Keratinocyte (primary cell): ENCODE results near the gene KCNJ8. TPM values are rescaled to one million over a fixed set of nuclear protein-coding genes. Genes with fewer than 3 reads are reported as not detected.
"Not testable (repeated sequence)": the region's sequence is repeated elsewhere in the genome, so short reads cannot be mapped to it uniquely, and the experiment has no call there.

Experiments used
- DNase-seq: peaks from one replicate; pipeline ENCODE4 v3.0.0-alpha.2; 2011; ENCODE audit warnings: low read depth, missing footprints, low spot score
- FAIRE-seq: peaks from 2 replicates; lab custom pipeline; 2011; peaks lifted over from hg19 to GRCh38; lab: Jason Lieb, UNC
- H2AFZ ChIP-seq: 2 replicates; pipeline ENCODE4 v1.6.0; 2012; ENCODE audit warnings: low read length, control low read depth, inconsistent platforms; ENCODE audit not compliant: control insufficient read depth
- H3K27ac ChIP-seq: 2 replicates; pipeline ENCODE4 v1.5.1; 2011; ENCODE audit warnings: low read length; ENCODE audit not compliant: control insufficient read depth, insufficient read depth
- H3K27me3 ChIP-seq: 3 replicates; pipeline ENCODE4 v1.6.0; 2011; ENCODE audit warnings: low read length; ENCODE audit not compliant: control insufficient read depth, insufficient read depth; ENCODE audit errors: extremely low read depth
- H3K36me3 ChIP-seq, 2 experiments: 2 replicates in 1 of 2; 3 replicates in 1 of 2; pipeline ENCODE4 v1.5.1; 2011; ENCODE audit warnings: low read length in 2 of 2, mild to moderate bottlenecking in 1 of 2; ENCODE audit not compliant: control insufficient read depth in 2 of 2, insufficient read depth in 2 of 2; ENCODE audit errors: extremely low read depth in 1 of 2
- H3K4me1 ChIP-seq: 3 replicates; pipeline ENCODE4 v1.5.1; 2011; ENCODE audit warnings: low read length; ENCODE audit not compliant: control insufficient read depth, insufficient read depth; ENCODE audit errors: extremely low read depth
- H3K4me2 ChIP-seq: 3 replicates; pipeline ENCODE4 v1.6.0; 2011; ENCODE audit warnings: low read depth, low read length; ENCODE audit not compliant: control insufficient read depth, insufficient read depth; ENCODE audit errors: extremely low read depth
- H3K4me3 ChIP-seq, 3 experiments: fragments of 200-600 bp in 1 of 3; sonication (generic) in 1 of 3; 2 replicates in 2 of 3; 3 replicates in 1 of 3; pipeline ENCODE4 v1.5.1; 2011 to 2016; ENCODE audit warnings: low read length in 3 of 3, mild to moderate bottlenecking in 3 of 3, control low read depth in 2 of 3, inconsistent platforms in 1 of 3, low read depth in 1 of 3, mixed read lengths in 1 of 3, mixed run types in 1 of 3, moderate library complexity in 1 of 3; ENCODE audit not compliant: control insufficient read depth in 2 of 3, insufficient read depth in 2 of 3; ENCODE audit errors: extremely low read depth in 1 of 3
- H3K79me2 ChIP-seq: 2 replicates; pipeline ENCODE4 v1.6.0; 2012; ENCODE audit warnings: low read length; ENCODE audit not compliant: control insufficient read depth, insufficient read depth
- H3K9ac ChIP-seq: 3 replicates; pipeline ENCODE4 v1.6.0; 2011; ENCODE audit warnings: low read length; ENCODE audit not compliant: control insufficient read depth, insufficient read depth; ENCODE audit errors: extremely low read depth
- H3K9me1 ChIP-seq: 3 replicates; pipeline ENCODE4 v1.6.0; 2011; ENCODE audit warnings: low read length; ENCODE audit not compliant: control insufficient read depth, insufficient read depth; ENCODE audit errors: extremely low read depth
- H3K9me3 ChIP-seq: 2 replicates; pipeline ENCODE4 v1.5.1; 2012; ENCODE audit warnings: low read depth, low read length; ENCODE audit not compliant: control insufficient read depth
- H4K20me1 ChIP-seq: 3 replicates; pipeline ENCODE4 v1.6.0; 2011; ENCODE audit warnings: low read length; ENCODE audit not compliant: control insufficient read depth, insufficient read depth; ENCODE audit errors: extremely low read depth
- EZH2 ChIP-seq: IDR thresholded peaks from one replicate; pipeline ENCODE4 v1.6.1; 2012; ENCODE audit warnings: inconsistent platforms, mild to moderate bottlenecking, low read length, moderate library complexity
- dilution Hi-C: fragments of 300-500 bp; cut with MboI; formaldehyde crosslinking; loops from one replicate; pipeline ENCODE4 v1.7.0; 2020; ENCODE audit warnings: low sequenced_read_pairs; ENCODE audit not compliant: extremely low pct_ligation_motif_present
- polyA plus RNA-seq, 5 experiments: library from polyadenylated mRNA; depleted of rRNA in 3 of 5; stranded (reverse) in 3 of 5; stranded (forward) in 1 of 5; unstranded in 1 of 5; fragments of >200 nt; gene quantifications; 1 replicate in 1 of 5; 2 replicates in 3 of 5; 3 replicates in 1 of 5; pipeline versions ENCODE4 v1.2.1 to v1.2.3, GENCODE V29; 2011 to 2012; ENCODE audit warnings: missing spikeins in 2 of 5, low read depth in 1 of 5, low replicate concordance in 1 of 5
- TF ChIP-seq, protein P1 (sequence below), 3 experiments: IDR thresholded peaks in 1 of 3; conservative IDR thresholded peaks in 1 of 3; optimal IDR thresholded peaks in 1 of 3; 2 replicates in 2 of 3; 3 replicates in 1 of 3; pipeline versions ENCODE3 to v1.5.1; 2011; ENCODE audit warnings: low read length in 3 of 3, mild to moderate bottlenecking in 3 of 3, moderate library complexity in 2 of 3, control low read depth in 1 of 3, inconsistent platforms in 1 of 3; ENCODE audit not compliant: insufficient read depth in 2 of 3; ENCODE audit errors: extremely low read depth in 1 of 3

Gene KCNJ8
- polyA plus RNA-seq, 1 donor (not counting 4 experiments of a cell fraction or from before 2014, with no cell fraction given): not detected

DNA sequence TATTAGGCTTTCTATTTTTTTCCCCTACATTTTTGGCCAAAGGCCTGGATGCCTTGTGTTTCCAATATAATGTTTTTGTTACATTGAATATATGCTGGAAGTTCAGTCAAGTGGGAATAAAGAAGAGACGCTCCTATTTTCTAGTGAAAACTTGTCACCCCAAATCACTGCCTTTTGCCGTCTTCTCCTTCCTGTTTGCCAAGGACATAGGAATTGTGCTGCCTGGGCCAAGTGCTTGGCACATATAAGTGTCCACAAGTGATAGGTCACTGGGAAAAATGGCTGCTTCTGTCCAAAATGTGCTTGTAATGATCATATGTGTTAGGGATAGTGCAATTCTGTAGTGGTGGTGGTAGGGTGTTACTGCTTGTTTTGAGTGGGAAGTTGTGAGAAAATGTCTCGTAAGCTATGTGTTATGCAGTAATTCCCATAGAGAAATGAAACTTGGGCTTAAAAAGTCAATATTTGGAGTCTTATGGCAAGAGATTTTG is 11.6 kb upstream of the KCNJ8 start:
- Histone ChIP-seq H2AFZ (no peak overlapping the region), H3K4me1 (no peaks in the 10 kb centered on the region), H3K27ac (no peak overlapping the region), H3K36me3 (no peaks in the 10 kb centered on the region), H3K79me2 (no peaks in the 10 kb centered on the region), H3K27me3 (no peaks in the 10 kb centered on the region), H3K4me3 (no peak overlapping the region), H3K9me1 (no peaks in the 10 kb centered on the region), H4K20me1 (no peaks in the 10 kb centered on the region), H3K4me2 (no peak overlapping the region), H3K9me3 (no peaks in the 10 kb centered on the region), H3K9ac (no peak overlapping the region)
- DNase-seq (no peak), FAIRE-seq (no peak)
- TF ChIP-seq EZH2: no peak
- TF ChIP-seq, protein P1, sequence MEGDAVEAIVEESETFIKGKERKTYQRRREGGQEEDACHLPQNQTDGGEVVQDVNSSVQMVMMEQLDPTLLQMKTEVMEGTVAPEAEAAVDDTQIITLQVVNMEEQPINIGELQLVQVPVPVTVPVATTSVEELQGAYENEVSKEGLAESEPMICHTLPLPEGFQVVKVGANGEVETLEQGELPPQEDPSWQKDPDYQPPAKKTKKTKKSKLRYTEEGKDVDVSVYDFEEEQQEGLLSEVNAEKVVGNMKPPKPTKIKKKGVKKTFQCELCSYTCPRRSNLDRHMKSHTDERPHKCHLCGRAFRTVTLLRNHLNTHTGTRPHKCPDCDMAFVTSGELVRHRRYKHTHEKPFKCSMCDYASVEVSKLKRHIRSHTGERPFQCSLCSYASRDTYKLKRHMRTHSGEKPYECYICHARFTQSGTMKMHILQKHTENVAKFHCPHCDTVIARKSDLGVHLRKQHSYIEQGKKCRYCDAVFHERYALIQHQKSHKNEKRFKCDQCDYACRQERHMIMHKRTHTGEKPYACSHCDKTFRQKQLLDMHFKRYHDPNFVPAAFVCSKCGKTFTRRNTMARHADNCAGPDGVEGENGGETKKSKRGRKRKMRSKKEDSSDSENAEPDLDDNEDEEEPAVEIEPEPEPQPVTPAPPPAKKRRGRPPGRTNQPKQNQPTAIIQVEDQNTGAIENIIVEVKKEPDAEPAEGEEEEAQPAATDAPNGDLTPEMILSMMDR (optimal IDR thresholded peaks at IDR 0.05 in 1 of 3, IDR thresholded peaks at IDR 0.05 in 1 of 3, conservative IDR thresholded peaks at IDR 0.05 in 1 of 3; ENCODE audit: extremely low read depth in 1 of 3, insufficient read depth in 2 of 3, low read length in 3 of 3): no peak
- dilution Hi-C loops: no loop called here

DNA sequence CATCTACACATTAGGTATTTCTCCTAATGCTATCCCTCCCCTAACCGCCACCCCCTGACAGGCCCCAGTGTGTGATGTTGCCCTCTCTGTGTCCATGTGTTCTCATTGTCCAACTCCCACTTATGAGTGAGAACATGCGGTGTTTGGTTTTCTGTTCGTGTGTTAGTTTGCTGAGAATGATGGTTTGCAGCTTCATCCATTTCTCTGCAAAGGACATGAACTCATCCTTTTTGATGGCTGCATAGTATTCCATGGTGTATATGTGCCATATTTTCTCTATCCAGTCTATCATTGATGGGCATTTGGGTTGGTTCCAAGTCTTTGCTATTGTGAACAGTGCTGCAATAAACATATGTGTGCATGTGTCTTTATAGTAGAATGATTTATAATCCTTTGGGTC is 8.2 kb upstream of the KCNJ8 start:
- H3K9me1 ChIP-seq, DNase-seq, H3K27me3 ChIP-seq, dilution Hi-C loops, H3K36me3 ChIP-seq, H4K20me1 ChIP-seq, H3K9ac ChIP-seq, H3K4me3 ChIP-seq, H3K79me2 ChIP-seq, H2AFZ ChIP-seq, H3K9me3 ChIP-seq, FAIRE-seq, H3K4me1 ChIP-seq, H3K4me2 ChIP-seq, H3K27ac ChIP-seq: not testable (repeated sequence)

DNA sequence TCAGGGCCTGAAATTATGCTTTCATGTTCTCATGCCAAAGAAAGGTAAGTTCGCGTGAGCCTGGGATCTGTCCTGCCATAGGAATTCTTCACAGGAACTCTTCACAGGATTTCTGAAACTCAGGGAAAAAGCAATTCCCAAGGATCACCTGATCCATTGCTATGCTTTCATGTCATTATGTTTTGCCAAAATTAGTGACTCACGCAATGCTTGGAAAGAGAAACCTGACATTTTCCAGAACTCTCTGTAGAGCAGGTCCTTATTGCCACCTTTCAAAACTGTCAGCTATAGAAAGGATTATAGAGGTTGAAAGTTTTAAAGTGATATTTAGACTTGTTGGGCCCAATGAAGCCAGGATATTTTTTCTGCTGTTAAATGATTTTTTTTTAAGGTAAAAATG is 6.3 kb upstream of the KCNJ8 start:
- H3K9me3 ChIP-seq: no peaks in the 10 kb centered on the region
- no peaks in the 10 kb centered on the region for H3K9me1 ChIP-seq
- H4K20me1 ChIP-seq: no peaks in the 10 kb centered on the region
- TF ChIP-seq, protein P1 (optimal IDR thresholded peaks at IDR 0.05 in 1 of 3, IDR thresholded peaks at IDR 0.05 in 1 of 3, conservative IDR thresholded peaks at IDR 0.05 in 1 of 3; ENCODE audit: extremely low read depth in 1 of 3, insufficient read depth in 2 of 3, low read length in 3 of 3): no peak
- no peak for TF ChIP-seq EZH2
- H3K9ac ChIP-seq: no peak overlapping the region
- no peaks in the 10 kb centered on the region for H3K79me2 ChIP-seq
- H3K4me3 ChIP-seq: no peak overlapping the region
- H3K27ac ChIP-seq: no peak overlapping the region
- H2AFZ ChIP-seq: no peak overlapping the region
- FAIRE-seq (no peak), DNase-seq (no peak)
- H3K4me1 ChIP-seq: no peaks in the 10 kb centered on the region
- H3K27me3 ChIP-seq: no peaks in the 10 kb centered on the region
- H3K4me2 ChIP-seq: no peak overlapping the region
- no peaks in the 10 kb centered on the region for H3K36me3 ChIP-seq
- dilution Hi-C loops: no loop called here
